Liver (tissue), 9 donors: ENCODE measurements around the gene TXNDC11. TPM values are rescaled to one million over a fixed set of nuclear protein-coding genes. Genes with fewer than 3 reads are reported as not detected.

Experiments used
- DNase-seq: peaks from one replicate; pipeline ENCODE4 v3.0.0-alpha.2; 2017; ENCODE audit warnings: low spot score
- H3K27ac ChIP-seq, 2 donors: one replicate each; pipeline ENCODE4 v1.7.0; 2013; ENCODE audit warnings: inconsistent platforms in 2 of 2, low read length in 2 of 2, control low read depth in 1 of 2, low read depth in 1 of 2, mild to moderate bottlenecking in 1 of 2
- H3K27me3 ChIP-seq, 4 donors: one replicate each; pipeline versions ENCODE4 v1.6.1 to v1.7.0; 2013; ENCODE audit warnings: low read length in 3 of 4, inconsistent platforms in 1 of 4, mild to moderate bottlenecking in 1 of 4, moderate library complexity in 1 of 4; ENCODE audit not compliant: control insufficient read depth in 4 of 4, insufficient read depth in 4 of 4
- H3K36me3 ChIP-seq, 4 donors: one replicate each; pipeline versions ENCODE4 v1.6.1 to v1.7.0; 2013; ENCODE audit warnings: low read length in 3 of 4, mild to moderate bottlenecking in 3 of 4, low read depth in 1 of 4, moderate library complexity in 1 of 4; ENCODE audit not compliant: control insufficient read depth in 4 of 4, insufficient read depth in 3 of 4
- H3K4me1 ChIP-seq, 4 donors: one replicate each; pipeline versions ENCODE4 v1.6.1 to v1.7.0; 2013; ENCODE audit warnings: low read length in 3 of 4, mild to moderate bottlenecking in 3 of 4, moderate library complexity in 1 of 4; ENCODE audit not compliant: control insufficient read depth in 4 of 4, insufficient read depth in 4 of 4
- H3K4me3 ChIP-seq, 3 donors: one replicate each; pipeline versions ENCODE4 v1.6.1 to v1.7.0; 2013; ENCODE audit warnings: low read length in 3 of 3, control low read depth in 1 of 3, low read depth in 1 of 3, mild to moderate bottlenecking in 1 of 3
- H3K9ac ChIP-seq, 2 donors: one replicate each; pipeline ENCODE4 v1.7.0; 2013; ENCODE audit warnings: low read length in 2 of 2, mild to moderate bottlenecking in 2 of 2, moderate library complexity in 2 of 2, control low read depth in 1 of 2, low read depth in 1 of 2
- H3K9me3 ChIP-seq, 4 donors: one replicate each; pipeline versions ENCODE4 v1.6.1 to v1.7.0; 2013; ENCODE audit warnings: low read length in 3 of 4; ENCODE audit not compliant: control insufficient read depth in 4 of 4
- FOXA1 ChIP-seq: IDR thresholded peaks from 2 replicates; pipeline ENCODE4 v1.6.1; 2016; ENCODE audit warnings: antibody characterized with exemption
- FOXA2 ChIP-seq: IDR thresholded peaks from 2 replicates; pipeline ENCODE4 v1.6.1; 2016; ENCODE audit warnings: antibody characterized with exemption
- GABPA ChIP-seq, 2 donors: IDR thresholded peaks in 1 of 2; conservative IDR thresholded peaks in 1 of 2; 2 replicates each; pipeline ENCODE4 v1.6.1; 2016; ENCODE audit warnings: antibody characterized with exemption in 2 of 2, mild to moderate bottlenecking in 1 of 2, moderate library complexity in 1 of 2
- HNF4A ChIP-seq, 2 donors: conservative IDR thresholded peaks; 2 replicates each; pipeline ENCODE4 v1.6.1; 2016; ENCODE audit warnings: antibody characterized with exemption in 2 of 2, mild to moderate bottlenecking in 2 of 2
- HNF4G ChIP-seq: IDR thresholded peaks from 2 replicates; pipeline ENCODE4 v1.6.1; 2016; ENCODE audit warnings: antibody characterized with exemption
- JUND ChIP-seq, 2 donors: IDR thresholded peaks; 2 replicates each; pipeline ENCODE4 v1.6.1; 2016; ENCODE audit warnings: antibody characterized with exemption in 2 of 2
- NR2F2 ChIP-seq: IDR thresholded peaks from 2 replicates; pipeline ENCODE4 v1.6.1; 2016; ENCODE audit warnings: antibody characterized with exemption
- RAD21 ChIP-seq, 2 donors: IDR thresholded peaks; 2 replicates each; pipeline ENCODE4 v1.6.1; 2016; ENCODE audit warnings: antibody characterized with exemption in 2 of 2, mild to moderate bottlenecking in 2 of 2
- RXRA ChIP-seq, 2 donors: IDR thresholded peaks; 2 replicates each; pipeline ENCODE4 v1.6.1; 2017 to 2018; ENCODE audit warnings: antibody characterized with exemption in 2 of 2, mild to moderate bottlenecking in 1 of 2
- SP1 ChIP-seq: IDR thresholded peaks from 2 replicates; pipeline ENCODE4 v1.6.1; 2018; ENCODE audit warnings: antibody characterized with exemption, mild to moderate bottlenecking
- TAF1 ChIP-seq: conservative IDR thresholded peaks from 2 replicates; pipeline ENCODE4 v1.6.1; 2016; ENCODE audit warnings: antibody characterized with exemption, mild to moderate bottlenecking
- YY1 ChIP-seq: IDR thresholded peaks from 2 replicates; pipeline ENCODE4 v1.6.1; 2016; ENCODE audit warnings: antibody characterized with exemption, mild to moderate bottlenecking
- WGBS: extraction: QIAGEN DNeasy Blood & Tissue Kit; methylation state at CpG from one replicate; pipeline ENCODE4 v1.1.7; 2013; 5-methylcytosine and 5-hydroxymethylcytosine counted together
- polyA plus RNA-seq, 2 donors: library from polyadenylated mRNA; stranded (reverse) in 1 of 2; unstranded in 1 of 2; fragments of 200-250 nt in 1 of 2; fragments of >200 nt in 1 of 2; fragmentation: Nextera tagmentation in 1 of 2; extraction: Ambion mirVana in 1 of 2; gene quantifications; one replicate each; pipeline versions ENCODE4 v1.2.1 to v1.2.3, GENCODE V29; 2013 to 2015
- total RNA-seq, 2 donors: library from RNA; depleted of rRNA; stranded (reverse); fragments of >200 nt; gene quantifications; one replicate each; pipeline ENCODE4 v1.2.3, GENCODE V29; 2014
- TF ChIP-seq, protein P1 (sequence below): IDR thresholded peaks from 2 replicates; pipeline ENCODE4 v1.6.1; 2016; ENCODE audit warnings: antibody characterized with exemption
- TF ChIP-seq, protein P2 (sequence below): IDR thresholded peaks from 2 replicates; pipeline ENCODE4 v1.6.1; 2016; ENCODE audit warnings: antibody characterized with exemption
- TF ChIP-seq, protein P3 (sequence below): IDR thresholded peaks from 2 replicates; pipeline ENCODE4 v1.6.1; 2016; ENCODE audit warnings: antibody characterized with exemption
- TF ChIP-seq, protein P4 (sequence below): fragments of 150-350 bp; IDR thresholded peaks from 2 replicates; pipeline ENCODE4 v1.5.1; 2017; ENCODE audit warnings: improper control_type of control experiment, low read depth, low read length; ENCODE audit not compliant: missing input control
- TF ChIP-seq, protein P5 (sequence below): IDR thresholded peaks from 2 replicates; pipeline ENCODE4 v1.6.1; 2016; ENCODE audit warnings: antibody characterized with exemption, mild to moderate bottlenecking
- donor health status: healthy.
- donor health status: healthy.
- donor health status: healthy.
- donor health status: healthy.
- donor health status: healthy.

Gene TXNDC11
- total and polyA plus RNA-seq, 4 donors: 26.4 to 63.5 (median 48.5) TPM

DNA sequence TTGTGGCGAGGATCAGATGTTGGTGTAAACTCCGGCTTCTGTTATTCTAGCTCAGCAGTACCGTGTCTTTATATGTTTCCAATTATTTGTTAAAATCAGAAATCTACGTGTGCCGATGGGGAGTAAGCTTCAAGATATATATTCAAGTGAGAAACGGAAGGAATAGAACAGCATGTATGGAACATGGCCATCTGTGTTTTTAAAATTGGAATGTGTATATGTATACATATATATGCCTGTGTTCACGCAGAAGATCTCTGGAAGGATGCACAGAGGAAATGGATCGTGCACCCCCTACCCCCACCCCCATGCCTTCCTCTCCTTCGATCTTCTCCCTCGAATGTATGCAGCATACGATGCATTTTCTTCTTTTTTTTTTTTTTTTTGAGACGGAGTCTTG is 82.1 kb downstream of the TXNDC11 start:
- Histone ChIP-seq H3K9ac (no peak overlapping the region), H3K9me3 (no peaks in the 10 kb centered on the region), H3K27me3 (no peaks in the 10 kb centered on the region), H3K36me3 (no peaks in the 10 kb centered on the region), H3K4me3 (no peak overlapping the region), H3K27ac (no peak overlapping the region), H3K4me1 (no peaks in the 10 kb centered on the region)
- DNase-seq: no peak
- no peak for TF ChIP-seq FOXA1
- TF ChIP-seq GABPA (IDR thresholded peaks at IDR 0.05 in 1 of 2, conservative IDR thresholded peaks at IDR 0.05 in 1 of 2): no peak
- TF ChIP-seq HNF4G: no peak
- no peak for TF ChIP-seq RAD21 (IDR thresholded peaks at IDR 0.05)
- TF ChIP-seq YY1: no peak
- no peak for TF ChIP-seq NR2F2
- TF ChIP-seq JUND (IDR thresholded peaks at IDR 0.05): no peak
- TF ChIP-seq, protein P1, sequence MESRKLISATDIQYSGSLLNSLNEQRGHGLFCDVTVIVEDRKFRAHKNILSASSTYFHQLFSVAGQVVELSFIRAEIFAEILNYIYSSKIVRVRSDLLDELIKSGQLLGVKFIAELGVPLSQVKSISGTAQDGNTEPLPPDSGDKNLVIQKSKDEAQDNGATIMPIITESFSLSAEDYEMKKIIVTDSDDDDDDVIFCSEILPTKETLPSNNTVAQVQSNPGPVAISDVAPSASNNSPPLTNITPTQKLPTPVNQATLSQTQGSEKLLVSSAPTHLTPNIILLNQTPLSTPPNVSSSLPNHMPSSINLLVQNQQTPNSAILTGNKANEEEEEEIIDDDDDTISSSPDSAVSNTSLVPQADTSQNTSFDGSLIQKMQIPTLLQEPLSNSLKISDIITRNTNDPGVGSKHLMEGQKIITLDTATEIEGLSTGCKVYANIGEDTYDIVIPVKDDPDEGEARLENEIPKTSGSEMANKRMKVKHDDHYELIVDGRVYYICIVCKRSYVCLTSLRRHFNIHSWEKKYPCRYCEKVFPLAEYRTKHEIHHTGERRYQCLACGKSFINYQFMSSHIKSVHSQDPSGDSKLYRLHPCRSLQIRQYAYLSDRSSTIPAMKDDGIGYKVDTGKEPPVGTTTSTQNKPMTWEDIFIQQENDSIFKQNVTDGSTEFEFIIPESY: no peak
- TF ChIP-seq, protein P2, sequence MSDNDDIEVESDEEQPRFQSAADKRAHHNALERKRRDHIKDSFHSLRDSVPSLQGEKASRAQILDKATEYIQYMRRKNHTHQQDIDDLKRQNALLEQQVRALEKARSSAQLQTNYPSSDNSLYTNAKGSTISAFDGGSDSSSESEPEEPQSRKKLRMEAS: no peak
- no peak for TF ChIP-seq TAF1
- no peak for TF ChIP-seq HNF4A (conservative IDR thresholded peaks at IDR 0.05)
- no peak for TF ChIP-seq RXRA (IDR thresholded peaks at IDR 0.05)
- TF ChIP-seq FOXA2: no peak
- 91% methylated on average over 12 of the region's 12 CpGs for WGBS

DNA sequence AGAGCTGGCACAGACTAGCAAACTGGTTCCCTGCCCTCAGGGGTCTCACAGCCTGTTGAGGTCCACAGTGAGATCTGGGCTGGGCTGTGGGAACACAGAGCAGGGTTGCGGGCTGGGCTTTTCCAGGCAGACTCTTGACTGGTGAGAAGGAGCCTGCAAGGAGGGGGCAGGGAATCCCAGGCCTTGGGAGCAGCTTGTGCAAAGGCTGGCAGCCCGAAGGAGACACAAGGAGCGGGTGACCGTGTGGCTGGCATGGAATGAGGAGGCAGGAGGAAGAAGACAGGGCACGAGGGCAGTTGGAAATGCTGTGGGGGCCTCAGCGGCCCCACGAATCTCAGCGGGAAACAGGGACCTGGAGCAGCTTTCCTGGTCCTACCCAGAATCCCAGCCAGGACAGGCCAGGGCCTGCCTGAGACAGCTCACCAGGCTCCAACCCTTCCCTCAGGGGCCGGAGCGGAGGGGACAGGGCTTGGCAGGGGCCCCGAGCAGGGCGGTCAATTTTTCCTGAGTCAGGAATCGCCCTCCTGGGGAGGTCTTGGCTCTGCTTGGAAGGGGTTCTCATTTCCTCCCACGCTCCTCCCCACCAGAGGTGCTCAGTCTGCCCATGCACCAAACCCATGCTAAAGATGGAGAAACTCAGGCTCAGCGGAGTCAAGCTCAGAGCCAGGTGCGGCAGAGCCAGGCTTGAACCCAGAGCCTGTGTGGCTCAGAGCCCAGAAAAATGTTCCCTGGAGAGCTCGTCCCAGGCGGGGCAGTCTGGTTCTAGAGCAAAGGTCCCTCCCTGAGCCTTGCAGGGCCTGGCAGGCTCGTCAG is 83.6 kb downstream of the TXNDC11 start:
- 81% methylated on average over 19 of the region's 19 CpGs for WGBS
- H3K4me1 ChIP-seq: no peaks in the 10 kb centered on the region
- no peak for TF ChIP-seq RXRA (IDR thresholded peaks at IDR 0.05)
- TF ChIP-seq GABPA (IDR thresholded peaks at IDR 0.05 in 1 of 2, conservative IDR thresholded peaks at IDR 0.05 in 1 of 2): no peak
- TF ChIP-seq, protein P2: no peak
- TF ChIP-seq, protein P3, sequence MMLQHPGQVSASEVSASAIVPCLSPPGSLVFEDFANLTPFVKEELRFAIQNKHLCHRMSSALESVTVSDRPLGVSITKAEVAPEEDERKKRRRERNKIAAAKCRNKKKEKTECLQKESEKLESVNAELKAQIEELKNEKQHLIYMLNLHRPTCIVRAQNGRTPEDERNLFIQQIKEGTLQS: no peak
- no peaks in the 10 kb centered on the region for H3K9me3 ChIP-seq
- H3K9ac ChIP-seq: no peak overlapping the region
- DNase-seq: no peak
- H3K27ac ChIP-seq: no peak overlapping the region
- no peaks in the 10 kb centered on the region for H3K27me3 ChIP-seq
- H3K4me3 ChIP-seq: no peak overlapping the region
- no peaks in the 10 kb centered on the region for H3K36me3 ChIP-seq

DNA sequence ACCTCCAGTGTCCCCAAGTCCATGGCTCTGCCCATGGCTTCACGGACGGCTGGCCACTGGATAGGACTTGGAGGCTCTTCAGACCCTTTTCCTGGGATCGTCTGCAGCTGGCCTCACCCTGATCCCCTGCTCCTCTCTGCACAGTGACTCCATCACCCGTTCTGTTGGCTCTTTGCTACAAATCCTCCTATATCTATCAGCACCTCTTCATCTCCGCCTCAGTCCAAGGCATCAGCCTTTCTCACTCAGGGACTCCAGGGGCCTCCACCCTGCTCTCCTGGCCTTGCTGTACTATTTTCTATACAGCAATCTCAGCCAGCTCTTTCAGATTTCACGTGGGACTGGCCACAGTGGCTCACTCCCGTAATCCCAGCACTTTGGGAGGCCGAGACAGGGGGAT is 85.1 kb downstream of the TXNDC11 start:
- Histone ChIP-seq H3K9ac (no peak overlapping the region), H3K36me3 (no peaks in the 10 kb centered on the region), H3K4me1 (no peaks in the 10 kb centered on the region), H3K4me3 (no peak overlapping the region), H3K27ac (no peak overlapping the region), H3K27me3 (no peaks in the 10 kb centered on the region), H3K9me3 (no peaks in the 10 kb centered on the region)
- DNase-seq: no peak
- WGBS: 90% methylated on average over 8 of the region's 8 CpGs
- TF ChIP-seq, protein P4, sequence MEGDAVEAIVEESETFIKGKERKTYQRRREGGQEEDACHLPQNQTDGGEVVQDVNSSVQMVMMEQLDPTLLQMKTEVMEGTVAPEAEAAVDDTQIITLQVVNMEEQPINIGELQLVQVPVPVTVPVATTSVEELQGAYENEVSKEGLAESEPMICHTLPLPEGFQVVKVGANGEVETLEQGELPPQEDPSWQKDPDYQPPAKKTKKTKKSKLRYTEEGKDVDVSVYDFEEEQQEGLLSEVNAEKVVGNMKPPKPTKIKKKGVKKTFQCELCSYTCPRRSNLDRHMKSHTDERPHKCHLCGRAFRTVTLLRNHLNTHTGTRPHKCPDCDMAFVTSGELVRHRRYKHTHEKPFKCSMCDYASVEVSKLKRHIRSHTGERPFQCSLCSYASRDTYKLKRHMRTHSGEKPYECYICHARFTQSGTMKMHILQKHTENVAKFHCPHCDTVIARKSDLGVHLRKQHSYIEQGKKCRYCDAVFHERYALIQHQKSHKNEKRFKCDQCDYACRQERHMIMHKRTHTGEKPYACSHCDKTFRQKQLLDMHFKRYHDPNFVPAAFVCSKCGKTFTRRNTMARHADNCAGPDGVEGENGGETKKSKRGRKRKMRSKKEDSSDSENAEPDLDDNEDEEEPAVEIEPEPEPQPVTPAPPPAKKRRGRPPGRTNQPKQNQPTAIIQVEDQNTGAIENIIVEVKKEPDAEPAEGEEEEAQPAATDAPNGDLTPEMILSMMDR: no peak
- TF ChIP-seq NR2F2: no peak
- TF ChIP-seq, protein P2: no peak
- TF ChIP-seq SP1: no peak
- no peak for TF ChIP-seq RXRA (IDR thresholded peaks at IDR 0.05)
- no peak for TF ChIP-seq JUND (IDR thresholded peaks at IDR 0.05)
- TF ChIP-seq GABPA (IDR thresholded peaks at IDR 0.05 in 1 of 2, conservative IDR thresholded peaks at IDR 0.05 in 1 of 2): no peak
- TF ChIP-seq FOXA1: no peak
- TF ChIP-seq, protein P5, sequence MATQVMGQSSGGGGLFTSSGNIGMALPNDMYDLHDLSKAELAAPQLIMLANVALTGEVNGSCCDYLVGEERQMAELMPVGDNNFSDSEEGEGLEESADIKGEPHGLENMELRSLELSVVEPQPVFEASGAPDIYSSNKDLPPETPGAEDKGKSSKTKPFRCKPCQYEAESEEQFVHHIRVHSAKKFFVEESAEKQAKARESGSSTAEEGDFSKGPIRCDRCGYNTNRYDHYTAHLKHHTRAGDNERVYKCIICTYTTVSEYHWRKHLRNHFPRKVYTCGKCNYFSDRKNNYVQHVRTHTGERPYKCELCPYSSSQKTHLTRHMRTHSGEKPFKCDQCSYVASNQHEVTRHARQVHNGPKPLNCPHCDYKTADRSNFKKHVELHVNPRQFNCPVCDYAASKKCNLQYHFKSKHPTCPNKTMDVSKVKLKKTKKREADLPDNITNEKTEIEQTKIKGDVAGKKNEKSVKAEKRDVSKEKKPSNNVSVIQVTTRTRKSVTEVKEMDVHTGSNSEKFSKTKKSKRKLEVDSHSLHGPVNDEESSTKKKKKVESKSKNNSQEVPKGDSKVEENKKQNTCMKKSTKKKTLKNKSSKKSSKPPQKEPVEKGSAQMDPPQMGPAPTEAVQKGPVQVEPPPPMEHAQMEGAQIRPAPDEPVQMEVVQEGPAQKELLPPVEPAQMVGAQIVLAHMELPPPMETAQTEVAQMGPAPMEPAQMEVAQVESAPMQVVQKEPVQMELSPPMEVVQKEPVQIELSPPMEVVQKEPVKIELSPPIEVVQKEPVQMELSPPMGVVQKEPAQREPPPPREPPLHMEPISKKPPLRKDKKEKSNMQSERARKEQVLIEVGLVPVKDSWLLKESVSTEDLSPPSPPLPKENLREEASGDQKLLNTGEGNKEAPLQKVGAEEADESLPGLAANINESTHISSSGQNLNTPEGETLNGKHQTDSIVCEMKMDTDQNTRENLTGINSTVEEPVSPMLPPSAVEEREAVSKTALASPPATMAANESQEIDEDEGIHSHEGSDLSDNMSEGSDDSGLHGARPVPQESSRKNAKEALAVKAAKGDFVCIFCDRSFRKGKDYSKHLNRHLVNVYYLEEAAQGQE: no peak
- no peak for TF ChIP-seq FOXA2
- no peak for TF ChIP-seq HNF4G
